Measurements from ENCODE around the gene EXOC7. TPM values are rescaled to one million over a fixed set of nuclear protein-coding genes. Genes with fewer than 3 reads are reported as not detected.

Gene EXOC7
- total and polyA plus RNA-seq, 2 of the 4 experiments (the other 2 are of a cell fraction), result 85.9 to 118 TPM

- TF ChIP-seq MXI1 (IDR thresholded peaks at IDR 0.05; ENCODE audit: borderline replicate concordance, low read depth, low read length), result no peak
- TF ChIP-seq MAFK (IDR thresholded peaks at IDR 0.05; ENCODE audit: low read depth, low read length), result no peak
- TF ChIP-seq SMC3 (IDR thresholded peaks at IDR 0.05; ENCODE audit: low read depth, low read length), result no peak
- no peak for TF ChIP-seq RAD21 (IDR thresholded peaks at IDR 0.05; ENCODE audit: low read length)
- TF ChIP-seq RFX5 (IDR thresholded peaks at IDR 0.05; ENCODE audit: low read depth, low read length), result no peak
- TF ChIP-seq CEBPB (IDR thresholded peaks at IDR 0.05; ENCODE audit: low read depth, low read length), result no peak
- TF ChIP-seq POLR2A (IDR thresholded peaks at IDR 0.05; ENCODE audit: low read depth, low read length), result no peak
- no peak for TF ChIP-seq MAZ (IDR thresholded peaks at IDR 0.05; ENCODE audit: borderline replicate concordance, low read depth, low read length)
- no peak for TF ChIP-seq ELK1 (IDR thresholded peaks at IDR 0.05; ENCODE audit: borderline replicate concordance, low read depth, low read length)
Observed at GRCh38 chr17:76130473-76130872, 26.9 kb upstream of the EXOC7 start.

More at GRCh38 chr17:76130473-76130872, 26.9 kb upstream of the EXOC7 start:
- no peak overlapping the region for H4K8ac ChIP-seq (ENCODE audit: low read depth in 2 of 2, low read length in 2 of 2)
- CTCF ChIA-PET, result interaction anchor here (0.6 kb wide), 1 partner anchor 144 kb away, joined by 3 read pairs; no protein-coding TSS in a partner anchor
- no peak overlapping the region for H3K4ac ChIP-seq (ENCODE audit: low read depth, low read length)
- no peak for ATAC-seq (ENCODE audit: low read depth)
- H3K18ac ChIP-seq (ENCODE audit: low read depth, low read length), result no peak overlapping the region
- intact Hi-C loops (cut with micrococcal nuclease) (no loop called here), in situ Hi-C loops (cut with MboI; ENCODE audit: low sequenced_read_pairs) (no loop called here), dilution Hi-C loops (cut with HindIII; ENCODE audit: low sequenced_read_pairs, unreplicated experiment) (no loop called here)
- no peak overlapping the region for H2AK5ac ChIP-seq (ENCODE audit: low read depth, low read length)
- H3K9ac ChIP-seq (ENCODE audit: low read depth, low read length), result no peak overlapping the region
- no peak overlapping the region for H2AFZ ChIP-seq (replicated peaks; ENCODE audit: low read length, poor library complexity)
- H4K91ac ChIP-seq (ENCODE audit: insufficient read depth, low read depth, low read length), result no peak overlapping the region
- H3K4me1 ChIP-seq (ENCODE audit: control insufficient read depth, insufficient read depth, low read length), result no peaks in the 10 kb centered on the region
- H3K27ac ChIP-seq (ENCODE audit: insufficient read depth, low read length), result no peak overlapping the region
- no peak overlapping the region for H3K4me3 ChIP-seq (ENCODE audit: insufficient read depth, low read depth, low read length)
- no peak overlapping the region for H3K56ac ChIP-seq (ENCODE audit: extremely low read depth, insufficient read depth, low read length)
- WGBS, 2 experiments (ENCODE audit: extremely low coverage in 2 of 2, insufficient read length in 1 of 2), result 31% methylated on average over 12 of the region's 13 CpGs; no CpG with 5 or more reads in 1 of the 2 experiments
- H3K9me3 ChIP-seq (ENCODE audit: control insufficient read depth, insufficient read depth, low read length), result no peaks in the 10 kb centered on the region
- H2BK120ac ChIP-seq (ENCODE audit: low read depth, low read length), result no peak overlapping the region
- H3K9me1 ChIP-seq (ENCODE audit: insufficient read depth, low read length), result no peaks in the 10 kb centered on the region
- peaks cover 53% of the 10 kb centered on the region for H3K27me3 ChIP-seq (ENCODE audit: control insufficient read depth, insufficient read depth, low read length)
- H2AK9ac ChIP-seq (replicated peaks; ENCODE audit: low read depth, low read length, poor library complexity), result no peak overlapping the region
- DNase-seq, result no peak
- no peak overlapping the region for H4K5ac ChIP-seq (ENCODE audit: low read depth, low read length)
- POLR2A ChIA-PET (ENCODE audit: unreplicated experiment), result no interaction called here
- H4K20me1 ChIP-seq (ENCODE audit: insufficient read depth, low read length), result no peaks in the 10 kb centered on the region
- no peaks in the 10 kb centered on the region for H3K36me3 ChIP-seq (ENCODE audit: control insufficient read depth, insufficient read depth, low read length)
- H3K14ac ChIP-seq (replicated peaks; ENCODE audit: low read depth, low read length), result no peak overlapping the region
- H3K79me1 ChIP-seq (ENCODE audit: low read depth in 1 of 2, low read length in 2 of 2), result no peaks in the 10 kb centered on the region
- BruUV-seq (replicated peaks), result no TSS peak
- H3K23ac ChIP-seq (ENCODE audit: low read depth, low read length), result no peak overlapping the region
- H2BK5ac ChIP-seq (ENCODE audit: low read depth, low read length, poor library complexity, severe bottlenecking), result no peak overlapping the region
- no peak overlapping the region for H2BK20ac ChIP-seq (ENCODE audit: low read depth, low read length)
- no peak overlapping the region for H3K4me2 ChIP-seq (ENCODE audit: low read depth, low read length)
- H2BK15ac ChIP-seq (ENCODE audit: low read depth, low read length), result no peak overlapping the region

Measured in IMR-90 (cell line).